ENCODE measurements around the gene RRP15.

Gene RRP15

DNA sequence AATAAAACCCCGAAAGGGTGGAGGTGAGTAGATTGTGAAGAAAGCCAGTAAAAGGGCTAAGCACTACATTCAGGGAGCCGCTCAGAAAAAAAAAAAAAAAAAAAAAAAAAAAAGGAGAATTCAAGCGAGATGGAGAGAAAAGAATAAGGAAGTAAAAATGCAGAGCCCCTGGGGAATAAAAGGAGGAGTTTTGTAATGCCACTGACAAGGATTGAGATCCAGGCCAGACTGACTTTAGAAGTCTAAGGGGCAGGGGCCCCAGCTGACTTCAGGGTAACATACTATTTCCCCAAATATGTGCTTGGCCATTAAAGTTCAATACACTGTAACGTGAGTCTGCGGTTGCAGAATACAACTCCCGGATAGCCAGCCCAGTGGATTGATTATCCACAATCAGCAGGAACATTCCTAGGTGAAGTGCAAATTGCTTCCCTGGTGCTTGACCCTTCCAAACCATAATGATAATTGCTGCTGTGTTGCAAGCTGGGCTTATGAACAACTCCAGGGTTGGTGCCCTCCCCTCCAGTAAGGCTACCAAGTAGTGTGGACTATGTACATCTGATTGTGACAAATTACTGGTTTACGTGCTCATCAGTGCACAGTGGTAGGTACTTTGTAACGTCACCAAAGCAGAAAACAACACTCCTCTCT is 30.7 kb upstream of the RRP15 start:
- Histone ChIP-seq H3K27me3 (no peaks in the 10 kb centered on the region), H3K9me3 (peaks cover 0 to 11% (median 6%) of the 10 kb centered on the region in 3 donors), H3K36me3 (no peaks in the 10 kb centered on the region), H3K4me3 (no peak overlapping the region), H3K4me1 (no peaks in the 10 kb centered on the region), H3K27ac (no peak overlapping the region)
- intact Hi-C loops (cut with DNase I; ENCODE audit: low total_unique reads) = no loop called here
- TF ChIP-seq, protein P1, sequence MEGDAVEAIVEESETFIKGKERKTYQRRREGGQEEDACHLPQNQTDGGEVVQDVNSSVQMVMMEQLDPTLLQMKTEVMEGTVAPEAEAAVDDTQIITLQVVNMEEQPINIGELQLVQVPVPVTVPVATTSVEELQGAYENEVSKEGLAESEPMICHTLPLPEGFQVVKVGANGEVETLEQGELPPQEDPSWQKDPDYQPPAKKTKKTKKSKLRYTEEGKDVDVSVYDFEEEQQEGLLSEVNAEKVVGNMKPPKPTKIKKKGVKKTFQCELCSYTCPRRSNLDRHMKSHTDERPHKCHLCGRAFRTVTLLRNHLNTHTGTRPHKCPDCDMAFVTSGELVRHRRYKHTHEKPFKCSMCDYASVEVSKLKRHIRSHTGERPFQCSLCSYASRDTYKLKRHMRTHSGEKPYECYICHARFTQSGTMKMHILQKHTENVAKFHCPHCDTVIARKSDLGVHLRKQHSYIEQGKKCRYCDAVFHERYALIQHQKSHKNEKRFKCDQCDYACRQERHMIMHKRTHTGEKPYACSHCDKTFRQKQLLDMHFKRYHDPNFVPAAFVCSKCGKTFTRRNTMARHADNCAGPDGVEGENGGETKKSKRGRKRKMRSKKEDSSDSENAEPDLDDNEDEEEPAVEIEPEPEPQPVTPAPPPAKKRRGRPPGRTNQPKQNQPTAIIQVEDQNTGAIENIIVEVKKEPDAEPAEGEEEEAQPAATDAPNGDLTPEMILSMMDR (IDR thresholded peaks at IDR 0.05) = no peak
- DNase-seq = no peak

DNA sequence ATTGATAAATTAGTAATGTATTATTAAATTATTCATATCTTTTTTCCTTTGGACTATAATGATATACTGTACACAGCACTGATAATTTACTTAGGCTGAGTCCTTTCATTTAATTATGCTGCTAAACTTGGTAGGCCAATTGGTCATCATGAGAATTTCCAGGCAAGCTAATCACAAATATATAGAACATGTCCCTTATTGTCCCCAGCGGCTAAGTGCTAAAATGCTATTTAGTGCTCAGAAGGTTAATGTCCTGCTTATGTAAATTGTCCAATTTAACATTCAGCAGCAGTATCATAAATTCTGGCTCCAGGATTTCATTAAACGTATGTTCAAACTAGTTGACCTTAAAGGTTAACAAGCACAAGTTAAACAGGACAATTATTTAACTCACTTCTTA is 30.0 kb upstream of the RRP15 start:
- Histone ChIP-seq H3K27ac (no peak overlapping the region), H3K27me3 (no peaks in the 10 kb centered on the region), H3K36me3 (no peaks in the 10 kb centered on the region), H3K9me3 (peaks cover 0 to 16% (median 10%) of the 10 kb centered on the region in 3 donors), H3K4me3 (no peak overlapping the region), H3K4me1 (no peaks in the 10 kb centered on the region)
- TF ChIP-seq, protein P1 (IDR thresholded peaks at IDR 0.05) = no peak
- intact Hi-C loops (cut with DNase I; ENCODE audit: low total_unique reads) = no loop called here
- no peak for DNase-seq

DNA sequence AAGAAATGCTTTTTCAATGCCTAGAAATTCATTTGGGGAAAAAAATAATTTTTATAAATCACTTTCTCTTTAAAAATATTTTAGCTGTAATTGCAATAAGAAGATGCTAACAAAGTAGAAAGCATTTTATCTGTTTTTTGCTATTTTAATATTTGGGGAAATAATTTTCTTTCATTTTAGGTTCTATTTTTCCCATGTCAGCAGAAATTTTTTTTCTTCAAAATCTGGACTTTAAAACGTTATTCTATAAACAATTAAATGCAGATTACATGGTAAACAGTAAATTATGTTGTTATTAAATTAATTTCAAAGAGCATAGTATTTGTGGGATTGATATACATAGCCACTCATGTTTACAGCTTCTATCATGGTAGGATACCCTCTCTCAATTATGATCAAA is 27.7 kb upstream of the RRP15 start:
- Histone ChIP-seq H3K4me1 (no peaks in the 10 kb centered on the region), H3K9me3 (peaks cover 0 to 16% (median 10%) of the 10 kb centered on the region in 3 donors), H3K36me3 (no peaks in the 10 kb centered on the region), H3K4me3 (no peak overlapping the region), H3K27me3 (no peaks in the 10 kb centered on the region), H3K27ac (no peak overlapping the region)
- TF ChIP-seq, protein P1 (IDR thresholded peaks at IDR 0.05) = no peak
- intact Hi-C loops (cut with DNase I; ENCODE audit: low total_unique reads) = no loop called here
- no peak for DNase-seq

DNA sequence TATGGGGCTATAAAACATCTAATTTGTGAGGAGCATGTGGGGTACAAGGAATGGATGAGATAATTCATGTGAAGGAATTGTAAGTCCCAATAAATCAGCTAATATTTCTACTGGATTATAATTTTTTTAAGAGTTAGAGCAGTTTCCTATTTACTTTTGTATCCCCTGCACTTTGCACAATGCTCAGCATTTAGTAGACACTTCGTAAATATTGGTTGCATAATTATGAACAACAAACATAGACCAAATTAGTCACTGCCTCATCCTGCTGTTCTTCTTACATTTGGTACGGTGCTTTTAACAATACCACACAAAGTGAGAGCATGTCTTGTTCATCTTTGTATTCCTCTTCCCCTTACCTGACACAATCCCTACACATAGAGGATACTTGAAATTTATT is 27.1 kb upstream of the RRP15 start:
- H3K4me1 ChIP-seq = no peaks in the 10 kb centered on the region
- H3K4me3 ChIP-seq = no peak overlapping the region
- DNase-seq = no peak
- H3K9me3 ChIP-seq = peaks cover 0 to 16% (median 10%) of the 10 kb centered on the region in 3 donors
- TF ChIP-seq, protein P1 (IDR thresholded peaks at IDR 0.05) = no peak
- intact Hi-C loops (cut with DNase I; ENCODE audit: low total_unique reads) = no loop called here
- no peak overlapping the region for H3K27ac ChIP-seq
- H3K27me3 ChIP-seq = no peaks in the 10 kb centered on the region
- H3K36me3 ChIP-seq = no peaks in the 10 kb centered on the region

DNA sequence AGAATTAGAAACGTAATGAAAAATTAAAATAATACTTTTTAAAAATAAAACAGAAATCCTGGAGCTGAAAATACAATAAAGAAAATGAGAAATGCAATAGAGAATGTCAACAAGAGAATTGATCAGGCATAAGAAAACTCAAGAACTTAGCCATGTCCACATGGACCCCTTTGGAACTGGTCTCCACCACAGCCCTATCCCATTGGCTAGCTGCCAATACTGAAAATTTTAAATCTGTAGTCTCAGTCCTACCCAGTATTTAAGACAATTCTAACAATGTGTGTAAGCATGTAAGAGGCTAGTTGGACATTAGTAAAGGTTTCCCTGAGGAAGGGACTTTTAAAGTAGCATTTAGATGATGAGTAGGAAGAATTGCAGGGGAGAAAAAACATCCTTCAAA is 25.8 kb upstream of the RRP15 start:
- no peaks in the 10 kb centered on the region for H3K36me3 ChIP-seq
- H3K27me3 ChIP-seq = no peaks in the 10 kb centered on the region
- no peak overlapping the region for H3K27ac ChIP-seq

More for the DNA sequence above, 25.8 kb upstream of the RRP15 start:
- TF ChIP-seq, protein P1 (IDR thresholded peaks at IDR 0.05) = no peak
- H3K9me3 ChIP-seq = peaks cover 0 to 16% (median 10%) of the 10 kb centered on the region in 3 donors
- no peak for DNase-seq
- H3K4me1 ChIP-seq = no peaks in the 10 kb centered on the region
- intact Hi-C loops (cut with DNase I; ENCODE audit: low total_unique reads) = no loop called here
- H3K4me3 ChIP-seq = no peak overlapping the region
